B cell (primary cell): ENCODE data around the gene TOX2. TPM values are rescaled to one million over a fixed set of nuclear protein-coding genes. Genes with fewer than 3 reads are reported as not detected.

ENCODE experiments used
- ATAC-seq: fragments of 200-7000 bp; cut with Tn5 transposase; one replicate; pipeline ENCODE4 v1.10.0; 2021; ENCODE audit warnings: low read depth, mild to moderate bottlenecking, moderate number of reproducible peaks, moderate library complexity
- CTCF ChIA-PET: fragments of 350-600 bp; sonication (Branson Sonifier 250); formaldehyde crosslinking; loops from one replicate; lab custom pipeline; 2021; ENCODE audit warnings: antibody characterized with exemption, inconsistent platforms; lab: Charles Lee
- POLR2A ChIA-PET: fragments of 350-600 bp; sonication (Branson Sonifier 250); formaldehyde crosslinking; loops from one replicate; lab custom pipeline; 2021; ENCODE audit warnings: antibody characterized with exemption; lab: Charles Lee
- DNase-seq: peaks from one replicate; pipeline ENCODE4 v3.0.0; 2013
- H2AFZ ChIP-seq: 2 replicates; pipeline ENCODE4 v1.6.1; 2012; ENCODE audit warnings: mild to moderate bottlenecking, low read depth, low read length; ENCODE audit not compliant: insufficient read depth, poor library complexity, severe bottlenecking
- H3K27ac ChIP-seq, 2 donors: 1 replicate in 1 of 2; 2 replicates in 1 of 2; pipeline ENCODE4 v1.5.1; 2012 to 2013; ENCODE audit warnings: low read length in 2 of 2, mild to moderate bottlenecking in 2 of 2, moderate library complexity in 1 of 2
- H3K27me3 ChIP-seq, 4 experiments: fragments of 200-600 bp in 1 of 4; sonication (generic) in 1 of 4; replicated peaks in 1 of 4; 1 replicate in 2 of 4; 2 replicates in 2 of 4; pipeline versions ENCODE4 v1.6.1 to v1.7.0; 2013 to 2016; ENCODE audit warnings: low read length in 3 of 4, mild to moderate bottlenecking in 2 of 4, mixed read lengths in 1 of 4, moderate library complexity in 1 of 4; ENCODE audit not compliant: insufficient read depth in 4 of 4, control insufficient read depth in 3 of 4; ENCODE audit errors: control extremely low read depth in 1 of 4
- H3K36me3 ChIP-seq, 2 experiments: replicated peaks in 1 of 2; 1 replicate in 1 of 2; 2 replicates in 1 of 2; pipeline versions ENCODE4 v1.6.1 to v1.7.1; 2013; ENCODE audit warnings: low read length in 1 of 2; ENCODE audit not compliant: insufficient read depth in 2 of 2, control insufficient read depth in 1 of 2; ENCODE audit errors: control extremely low read depth in 1 of 2, extremely low read depth in 1 of 2
- H3K4me1 ChIP-seq, 2 donors: fragments of 200-600 bp in 1 of 2; sonication (generic) in 1 of 2; 1 replicate in 1 of 2; 2 replicates in 1 of 2; pipeline versions ENCODE4 v1.5.1 to v1.6.1; 2013 to 2017; ENCODE audit warnings: low read length in 2 of 2; ENCODE audit not compliant: control insufficient read depth in 2 of 2, insufficient read depth in 2 of 2
- H3K4me2 ChIP-seq: replicated peaks from 2 replicates; pipeline ENCODE3; 2012; ENCODE audit warnings: mild to moderate bottlenecking, low read depth, low read length; ENCODE audit not compliant: poor library complexity, severe bottlenecking
- H3K4me3 ChIP-seq, 5 experiments: fragments of 200-600 bp in 1 of 5; sonication (generic) in 1 of 5; 1 replicate in 3 of 5; 2 replicates in 2 of 5; pipeline versions ENCODE4 v1.5.1 to v1.7.0; 2011 to 2016; ENCODE audit warnings: low read length in 4 of 5, mild to moderate bottlenecking in 4 of 5, low read depth in 2 of 5, control low read depth in 1 of 5, moderate library complexity in 1 of 5; ENCODE audit not compliant: insufficient read depth in 1 of 5; ENCODE audit errors: control extremely low read depth in 1 of 5, extremely low read depth in 1 of 5
- H3K79me2 ChIP-seq: fragments of 200-600 bp; sonication (generic); one replicate; pipeline ENCODE4 v1.6.0; 2016; ENCODE audit warnings: low read length; ENCODE audit not compliant: control insufficient read depth, insufficient read depth
- H3K9ac ChIP-seq: fragments of 200-600 bp; sonication (generic); 2 replicates; pipeline ENCODE4 v1.6.1; 2017; ENCODE audit warnings: mild to moderate bottlenecking, low read length, moderate library complexity
- H3K9me3 ChIP-seq, 3 donors: one replicate each; pipeline versions ENCODE4 v1.6.1 to v1.7.1; 2013; ENCODE audit warnings: low read length in 2 of 3; ENCODE audit not compliant: control insufficient read depth in 2 of 3, insufficient read depth in 1 of 3; ENCODE audit errors: control extremely low read depth in 1 of 3
- H4K20me1 ChIP-seq: 2 replicates; pipeline ENCODE4 v1.6.0; 2012; ENCODE audit warnings: mild to moderate bottlenecking, low read length; ENCODE audit not compliant: insufficient read depth, control insufficient read depth, poor library complexity, severe bottlenecking
- H3K27ac Mint-ChIP-seq: one replicate; pipeline ENCODE4 v1.8.0; 2021; ENCODE audit warnings: mixed read lengths
- H3K27me3 Mint-ChIP-seq: one replicate; pipeline ENCODE4 v1.8.0; 2021; ENCODE audit warnings: mixed read lengths
- H3K4me1 Mint-ChIP-seq: one replicate; pipeline ENCODE4 v1.8.0; 2021; ENCODE audit warnings: mixed read lengths
- H3K4me3 Mint-ChIP-seq: one replicate; pipeline ENCODE4 v1.8.0; 2021; ENCODE audit warnings: mixed read lengths
- H3K9me3 Mint-ChIP-seq: one replicate; pipeline ENCODE4 v1.8.0; 2022; ENCODE audit warnings: mixed read lengths; ENCODE audit not compliant: insufficient read depth
- CTCF ChIP-seq: fragments of 200-600 bp; IDR thresholded peaks from one replicate; pipeline ENCODE4 v1.8.0; 2022; ENCODE audit warnings: antibody characterized with exemption, mild to moderate bottlenecking
- EZH2 ChIP-seq: IDR thresholded peaks from 2 replicates; pipeline ENCODE4 v1.6.1; 2012; ENCODE audit warnings: borderline replicate concordance, low read depth, mild to moderate bottlenecking, moderate library complexity, low read length; ENCODE audit not compliant: insufficient read depth, poor library complexity, severe bottlenecking
- WGBS: methylation state at CpG from one replicate; pipeline ENCODE4 v1.1.5; 2013; ENCODE audit warnings: missing lambda C conversion rate; ENCODE audit not compliant: insufficient coverage; 5-methylcytosine and 5-hydroxymethylcytosine counted together
- intact Hi-C: fragments of 100-400 bp; cut with micrococcal nuclease; formaldehyde crosslinking; loops from one replicate; pipeline ENCODE4 v1.10.0; 2022
- polyA plus RNA-seq: library from polyadenylated mRNA; depleted of rRNA; stranded (reverse); fragments of >200 nt; gene quantifications from 2 replicates; pipeline ENCODE4 v1.2.3, GENCODE V29; 2012
- total RNA-seq, 2 donors: library from RNA; stranded (reverse); fragments of 120-200 nt in 1 of 2; gene quantifications; 1 replicate in 1 of 2; 2 replicates in 1 of 2; pipeline versions ENCODE4 v1.2.3 to v1.2.4, GENCODE V29; 2013 to 2022

The TOX2 gene
- total and polyA plus RNA-seq, 2 donors (not counting 1 experiment from before 2014, with no cell fraction given), result 1.2 to 4.1 TPM

DNA sequence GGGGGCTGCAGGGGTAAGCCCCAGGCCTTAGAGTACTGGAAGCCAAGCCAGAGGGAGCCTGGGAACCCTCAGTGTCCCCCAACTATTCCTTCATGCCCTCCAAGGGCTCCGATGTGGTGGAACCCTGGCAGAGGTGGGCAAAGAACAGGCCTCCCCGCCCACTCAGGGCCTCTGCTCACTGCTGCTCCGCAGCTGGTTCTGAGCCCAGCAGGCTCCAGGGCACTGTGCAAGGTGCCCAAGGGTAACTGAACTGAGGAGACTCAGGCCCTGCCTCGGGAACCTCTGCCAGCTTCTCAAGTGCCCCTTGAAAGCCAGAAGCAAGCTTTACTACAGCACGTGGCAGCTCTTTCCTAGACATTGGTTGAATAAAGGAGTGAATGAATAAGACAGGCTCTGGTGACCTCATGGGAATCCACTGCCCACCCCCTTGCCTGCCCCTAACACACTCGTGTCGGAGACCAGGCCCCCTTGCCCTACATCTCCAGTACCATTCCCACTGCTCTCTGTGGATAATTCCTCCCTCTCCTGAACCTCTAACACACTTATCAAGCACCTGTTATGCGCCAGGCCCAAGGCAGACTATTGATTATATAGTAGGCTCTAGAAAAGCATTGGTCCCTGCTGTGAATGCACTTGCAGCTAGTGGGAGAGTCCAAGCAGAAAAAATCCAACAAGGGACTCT, 55.0 kb downstream of the TOX2 start:
- no peak overlapping the region for H3K9ac ChIP-seq
- Mint-ChIP-seq H3K4me3 (no peak overlapping the region), H3K9me3 (no peaks in the 10 kb centered on the region), H3K4me1 (no peaks in the 10 kb centered on the region), H3K27me3 (peaks cover 3% of the 10 kb centered on the region), H3K27ac (no peak overlapping the region)
- intact Hi-C loops, result no loop called here
- H3K4me3 ChIP-seq, result no peak overlapping the region
- no peak overlapping the region for H2AFZ ChIP-seq
- no peaks in the 10 kb centered on the region for H3K79me2 ChIP-seq
- no peaks in the 10 kb centered on the region for H3K9me3 ChIP-seq
- ChIA-PET CTCF (no interaction called here), POLR2A (no interaction called here)
- no peak overlapping the region for H3K4me2 ChIP-seq
- no peaks in the 10 kb centered on the region for H3K27me3 ChIP-seq
- no peaks in the 10 kb centered on the region for H3K36me3 ChIP-seq
- no peak for ATAC-seq
- WGBS, result 94% methylated on average over 6 of the region's 8 CpGs
- no peak overlapping the region for H3K27ac ChIP-seq
- H3K4me1 ChIP-seq, result peaks cover 0 to under 1% of the 10 kb centered on the region in 2 donors
- no peak for DNase-seq
- H4K20me1 ChIP-seq, result no peaks in the 10 kb centered on the region
- TF ChIP-seq CTCF (no peak), EZH2 (no peak)

DNA sequence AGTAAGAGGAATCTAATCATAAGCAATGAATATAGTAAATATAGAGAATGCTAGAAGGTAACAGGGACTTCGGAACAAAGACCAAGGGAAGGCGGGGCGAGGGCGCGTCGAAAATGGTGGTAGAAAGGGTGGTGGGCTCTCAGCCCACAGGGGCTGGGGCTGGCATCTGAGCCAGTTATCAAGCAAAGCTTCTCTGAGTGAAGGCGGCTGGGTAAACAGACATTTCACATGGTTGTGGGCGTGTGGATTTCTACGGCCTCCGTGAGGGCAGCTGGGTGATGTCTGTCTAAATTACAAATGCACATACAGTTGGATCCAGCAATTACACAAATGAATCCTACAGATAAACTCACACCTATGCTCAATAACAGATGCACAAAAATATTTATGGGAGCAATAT, 56.6 kb downstream of the TOX2 start:
- DNase-seq, result no peak
- no peak for TF ChIP-seq EZH2
- TF ChIP-seq CTCF, result no peak
- H3K9ac ChIP-seq, result no peak overlapping the region
- no peak overlapping the region for H3K4me3 ChIP-seq
- no peaks in the 10 kb centered on the region for H3K4me1 Mint-ChIP-seq
- no peaks in the 10 kb centered on the region for H3K4me1 ChIP-seq
- no peak overlapping the region for H3K27ac ChIP-seq
- intact Hi-C loops, result no loop called here
- no peaks in the 10 kb centered on the region for H4K20me1 ChIP-seq
- WGBS, result 100% methylated on average over 7 of the region's 10 CpGs
- H3K27me3 Mint-ChIP-seq, result peaks cover 3% of the 10 kb centered on the region
- ChIA-PET CTCF (interaction anchor here (0.7 kb wide), 1 partner anchor 25 kb away, joined by 4 read pairs; no protein-coding TSS in a partner anchor), POLR2A (no interaction called here)
- H3K9me3 Mint-ChIP-seq, result no peaks in the 10 kb centered on the region
- H3K79me2 ChIP-seq, result no peaks in the 10 kb centered on the region
- no peak overlapping the region for H2AFZ ChIP-seq
- H3K9me3 ChIP-seq, result no peaks in the 10 kb centered on the region
- H3K4me2 ChIP-seq, result no peak overlapping the region
- no peak for ATAC-seq
- H3K36me3 ChIP-seq, result no peaks in the 10 kb centered on the region
- H3K27ac Mint-ChIP-seq, result no peak overlapping the region
- no peaks in the 10 kb centered on the region for H3K27me3 ChIP-seq
- no peak overlapping the region for H3K4me3 Mint-ChIP-seq
